ENCODE data around the gene GPR160.

GRCh38 chr3:170027233-170028102 is 10.3 kb upstream of the GPR160 start:
- TF ChIP-seq CTCF (IDR thresholded peaks at IDR 0.05) (no peak), POLR2A (IDR thresholded peaks at IDR 0.05) (no peak)

Measured in testis (tissue), 2 donors.